ENCODE measurements around the gene ZIC1.

The ZIC1 gene

DNA sequence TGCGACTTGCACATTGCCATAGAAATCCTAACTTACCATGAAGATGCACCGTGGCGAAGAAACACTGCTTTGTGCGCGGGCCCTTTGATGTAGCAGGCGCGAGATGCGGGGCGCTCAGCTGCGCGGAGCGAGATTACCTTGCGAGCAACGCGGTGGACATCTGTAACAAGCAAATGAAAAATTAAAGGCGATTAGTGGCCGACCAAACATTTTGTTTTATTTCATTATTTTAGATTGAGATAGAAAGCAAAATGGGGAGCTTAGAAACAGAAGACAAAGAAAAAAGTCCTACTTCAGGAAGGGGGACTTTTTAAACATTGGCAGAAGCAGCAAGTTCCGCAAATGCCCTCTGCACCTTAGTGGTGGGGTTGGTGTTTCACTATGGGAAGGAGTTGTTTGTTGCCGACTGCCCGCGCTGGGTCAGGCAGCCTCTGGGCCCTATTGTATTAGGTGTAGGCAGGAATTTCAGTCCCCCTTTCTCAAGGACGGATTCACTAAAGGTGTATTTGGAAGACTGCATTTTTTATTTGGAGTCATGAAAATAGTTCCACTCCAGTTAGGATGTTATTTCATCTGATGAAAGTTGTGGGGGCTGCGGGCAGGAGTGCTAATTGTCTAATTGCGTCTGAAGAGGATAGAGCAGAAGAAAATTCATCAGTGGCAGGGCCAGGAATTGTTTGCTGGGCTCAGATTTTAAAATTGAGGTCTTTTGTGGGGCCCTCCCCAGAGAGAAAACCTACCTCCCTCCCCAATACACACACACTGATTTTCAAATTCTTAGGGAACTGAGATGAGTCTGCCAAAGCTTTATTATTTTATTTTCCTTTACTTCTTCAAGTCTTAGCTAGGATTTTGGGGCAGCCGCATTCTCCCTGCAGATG lies 20.2 kb upstream of the ZIC1 start:
- Mint-ChIP-seq H3K4me3 (no peak overlapping the region), H3K9me3 (ENCODE audit: low read depth) (no peaks in the 10 kb centered on the region), H3K27ac (no peak overlapping the region), H3K4me1 (ENCODE audit: low read depth) (peaks cover 4% of the 10 kb centered on the region), H3K36me3 (peaks cover 2% of the 10 kb centered on the region), H3K27me3 (peaks cover 62% of the 10 kb centered on the region)

DNA sequence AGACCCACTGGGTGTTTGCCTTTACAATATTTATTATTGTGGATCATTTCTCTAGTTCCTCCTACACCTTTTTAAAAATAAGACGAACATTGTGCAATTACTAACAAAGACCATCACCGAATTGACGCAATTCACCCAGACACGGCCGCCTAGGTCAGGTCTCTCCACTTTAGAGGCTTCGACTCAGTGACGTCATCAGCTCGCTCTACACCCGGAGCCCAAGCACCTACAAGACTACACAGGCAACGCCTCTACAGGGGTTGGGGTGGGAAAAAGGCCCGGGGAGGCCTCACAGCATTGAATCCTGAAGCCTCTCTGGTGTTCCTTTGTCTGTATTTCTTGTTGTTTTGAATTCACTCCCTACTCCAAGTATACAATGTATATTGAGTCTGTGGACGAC lies 19.4 kb upstream of the ZIC1 start:
- Mint-ChIP-seq H3K27me3 (peaks cover 62% of the 10 kb centered on the region), H3K9me3 (ENCODE audit: low read depth) (no peaks in the 10 kb centered on the region), H3K4me3 (no peak overlapping the region), H3K4me1 (ENCODE audit: low read depth) (peaks cover 6% of the 10 kb centered on the region), H3K27ac (no peak overlapping the region), H3K36me3 (peaks cover 3% of the 10 kb centered on the region)

DNA sequence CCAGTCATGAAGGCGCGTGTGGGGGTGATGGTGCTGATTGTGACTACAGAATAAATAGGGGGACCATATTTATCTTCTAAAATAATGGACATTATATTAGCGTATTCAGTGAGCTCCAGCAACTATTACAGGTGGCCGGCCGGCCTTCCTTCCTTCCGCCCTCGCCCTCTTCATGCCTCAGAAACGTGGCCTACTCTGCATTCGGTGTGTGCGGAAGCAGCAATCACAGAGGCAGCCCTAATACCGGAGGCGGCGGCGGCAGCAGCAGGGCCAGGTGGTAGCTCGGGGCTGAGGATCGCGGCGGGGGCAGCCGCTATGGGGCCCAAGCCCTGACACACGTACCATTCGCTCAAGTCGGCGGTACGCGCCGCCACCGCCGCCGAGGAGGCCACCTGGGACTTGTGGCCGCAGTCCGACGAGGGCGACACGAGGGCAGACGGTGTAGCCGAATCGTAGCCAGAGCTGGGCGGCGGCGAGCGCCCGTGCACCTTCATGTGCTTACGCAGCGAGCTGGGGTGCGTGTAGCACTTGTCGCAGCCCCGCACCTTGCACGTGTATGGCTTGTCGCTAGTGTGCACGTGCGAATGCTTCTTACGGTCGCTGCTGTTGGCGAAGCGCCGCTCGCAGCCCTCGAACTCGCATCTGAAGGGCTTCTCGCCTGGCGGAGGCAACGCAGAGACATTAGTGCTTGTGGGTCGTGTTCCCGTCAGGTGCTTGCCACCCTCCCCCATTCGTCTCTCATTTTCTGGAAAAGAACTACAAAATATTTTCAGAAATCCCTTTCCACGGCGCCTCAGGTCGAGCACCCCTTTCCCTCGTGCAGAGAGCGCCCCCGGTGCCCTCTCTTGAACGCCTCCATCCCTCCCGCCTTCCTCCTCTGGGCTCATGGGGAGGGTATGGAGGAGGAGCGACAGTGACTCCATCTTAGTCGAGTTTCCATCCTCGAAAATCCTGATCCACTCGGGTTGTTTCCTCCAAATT lies 18.3 kb upstream of the ZIC1 start:
- Mint-ChIP-seq H3K4me3 (no peak overlapping the region), H3K36me3 (peaks cover 5% of the 10 kb centered on the region), H3K9me3 (ENCODE audit: low read depth) (no peaks in the 10 kb centered on the region), H3K4me1 (ENCODE audit: low read depth) (peaks cover 6% of the 10 kb centered on the region), H3K27ac (no peak overlapping the region), H3K27me3 (peaks cover 62% of the 10 kb centered on the region)

DNA sequence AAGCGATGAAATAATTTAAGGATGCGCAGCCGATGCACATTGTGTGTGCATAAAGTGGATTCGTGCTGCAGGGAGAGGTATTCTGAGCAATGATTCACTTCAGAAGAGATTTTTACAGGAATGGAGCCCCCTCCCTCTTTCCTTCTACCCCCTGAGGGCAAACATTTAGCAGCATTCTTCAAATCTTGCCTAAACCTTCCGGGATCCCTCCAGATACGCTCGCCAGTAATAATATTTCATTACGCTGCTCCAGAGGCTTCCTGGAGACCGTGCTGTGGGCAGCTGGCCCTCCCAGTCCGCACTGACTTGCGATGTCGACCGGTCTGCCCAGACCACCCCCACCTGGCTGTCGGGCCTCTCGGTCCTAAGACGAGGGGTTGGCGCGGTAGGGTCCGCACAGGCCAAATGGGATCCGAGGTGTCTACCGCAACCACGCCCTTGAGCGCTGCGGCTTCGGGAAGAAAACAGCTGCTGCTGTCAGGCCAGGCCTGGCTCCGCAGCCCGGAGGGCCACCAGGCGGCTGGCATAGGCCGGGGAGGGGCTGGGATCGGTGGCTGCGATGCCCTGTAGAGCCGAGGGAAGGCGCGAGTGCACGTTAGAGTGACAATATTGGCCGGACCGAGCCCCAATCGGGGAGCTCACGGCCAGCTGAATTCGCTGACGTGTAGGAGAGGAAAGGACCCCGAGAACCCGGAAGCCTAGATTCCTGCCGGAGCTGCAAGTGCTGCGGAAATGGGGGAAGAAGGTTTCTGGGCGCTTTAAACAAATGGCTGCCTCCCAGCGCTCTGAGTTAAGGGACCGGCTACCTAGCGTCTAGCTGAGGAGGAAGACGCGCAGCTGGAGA lies 17.2 kb upstream of the ZIC1 start:
- Mint-ChIP-seq H3K9me3 (ENCODE audit: low read depth) (no peaks in the 10 kb centered on the region), H3K4me1 (ENCODE audit: low read depth) (peaks cover 6% of the 10 kb centered on the region), H3K27me3 (peaks cover 57% of the 10 kb centered on the region), H3K4me3 (no peak overlapping the region), H3K36me3 (peaks cover 5% of the 10 kb centered on the region), H3K27ac (no peak overlapping the region)

DNA sequence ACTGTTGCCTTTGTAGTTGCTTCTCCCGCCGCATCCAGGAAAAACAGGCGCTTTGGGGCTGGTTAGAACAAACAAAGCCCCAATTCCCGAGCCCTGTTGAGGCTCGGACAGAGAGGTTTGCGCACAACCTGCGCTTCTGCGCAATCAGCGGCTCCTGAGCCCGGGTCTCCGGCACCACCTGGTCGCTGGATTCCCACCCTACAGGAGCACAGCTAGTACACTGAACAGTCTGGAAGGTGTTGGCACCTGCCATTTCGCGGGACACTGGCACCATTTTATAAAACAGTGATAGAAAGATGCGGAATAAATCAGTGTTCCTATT lies 16.6 kb upstream of the ZIC1 start:
- peaks cover 5% of the 10 kb centered on the region for H3K36me3 Mint-ChIP-seq
- peaks cover 53% of the 10 kb centered on the region for H3K27me3 Mint-ChIP-seq
- no peak overlapping the region for H3K27ac Mint-ChIP-seq
- no peaks in the 10 kb centered on the region for H3K9me3 Mint-ChIP-seq (ENCODE audit: low read depth)
- H3K4me3 Mint-ChIP-seq: no peak overlapping the region
- peaks cover 6% of the 10 kb centered on the region for H3K4me1 Mint-ChIP-seq (ENCODE audit: low read depth)

DNA sequence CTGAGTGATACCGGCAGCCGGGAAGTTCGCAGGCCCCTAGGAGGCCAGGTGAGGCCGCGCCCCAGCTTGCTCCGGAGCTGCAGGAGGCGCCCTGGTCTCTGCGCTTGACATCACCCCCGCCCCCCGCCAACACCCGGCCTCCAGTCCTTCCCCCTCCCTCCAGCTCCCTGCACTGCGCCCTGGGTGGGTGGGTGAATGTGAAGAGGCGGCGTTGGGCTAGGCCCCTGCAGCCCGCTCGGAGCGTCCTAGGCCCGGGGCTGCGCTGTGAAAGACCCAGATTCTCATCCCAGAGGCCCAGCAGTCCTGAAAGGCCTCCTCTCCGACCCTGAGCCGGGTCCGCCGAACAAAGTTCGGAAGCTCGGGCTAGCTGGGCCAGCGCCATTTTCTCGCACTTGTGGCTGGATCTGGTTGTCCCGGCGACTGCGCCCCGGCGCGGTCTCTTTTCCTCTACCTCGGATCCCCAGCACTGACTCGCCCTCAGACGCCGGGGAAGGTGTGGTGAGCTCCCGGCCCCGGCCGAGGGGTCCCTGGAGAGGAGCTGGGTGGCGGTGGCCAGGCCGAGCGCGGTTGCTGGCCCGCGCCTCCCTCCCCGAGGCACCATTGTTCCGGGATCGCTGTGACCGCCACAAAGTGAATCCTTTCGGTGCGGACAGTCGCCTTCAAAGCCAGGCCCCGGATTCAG lies 15.8 kb upstream of the ZIC1 start:
- Mint-ChIP-seq H3K4me1 (ENCODE audit: low read depth) (peaks cover 6% of the 10 kb centered on the region), H3K36me3 (peaks cover 5% of the 10 kb centered on the region), H3K27ac (no peak overlapping the region), H3K4me3 (no peak overlapping the region), H3K27me3 (peaks cover 47% of the 10 kb centered on the region), H3K9me3 (ENCODE audit: low read depth) (no peaks in the 10 kb centered on the region)

DNA sequence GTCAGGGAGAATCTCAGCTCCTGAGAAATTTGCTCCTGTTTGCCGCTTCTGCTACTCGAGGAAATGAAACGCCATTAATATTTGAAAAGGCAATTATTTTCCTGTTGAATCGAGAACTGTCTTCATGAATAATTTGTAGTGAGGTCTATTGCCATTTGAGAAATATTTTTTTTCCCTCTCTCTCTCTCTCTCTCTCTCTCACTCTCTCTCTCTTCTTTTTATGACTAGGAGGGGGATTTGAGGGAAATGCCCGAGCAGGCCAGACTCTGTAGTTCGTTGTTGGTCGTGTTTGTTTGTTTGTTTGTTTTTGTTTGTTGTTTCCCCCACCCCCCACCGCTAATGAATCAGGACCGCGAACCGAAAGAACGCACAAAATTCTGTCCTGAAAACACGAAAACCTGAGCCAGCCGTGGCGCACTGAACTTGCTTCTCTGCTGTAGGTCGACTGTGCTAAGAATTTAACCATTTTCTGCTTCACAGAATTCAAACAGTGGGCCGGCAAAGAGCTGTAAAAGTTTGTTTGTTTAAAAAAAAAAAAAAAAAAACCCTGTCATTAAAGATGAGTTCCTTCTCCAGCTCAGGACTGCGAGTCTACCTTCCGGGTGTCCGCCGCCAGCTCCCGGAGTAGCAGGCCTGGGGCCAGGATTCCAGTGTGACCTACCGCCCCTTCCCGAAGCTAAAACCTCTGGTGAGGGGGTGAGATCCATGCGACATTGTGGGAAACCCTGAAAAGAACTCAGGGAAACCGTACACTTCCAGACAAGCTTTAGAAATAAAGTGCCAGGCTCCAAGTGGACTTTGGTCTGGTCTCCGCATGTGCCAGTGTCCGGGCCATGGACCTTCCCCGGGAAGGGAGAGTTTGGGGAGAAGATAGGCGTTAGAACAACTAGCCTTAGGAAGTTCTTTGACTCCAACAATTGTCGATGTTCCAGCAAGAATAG lies 15.0 kb upstream of the ZIC1 start:
- Mint-ChIP-seq H3K4me3 (no peak overlapping the region), H3K27ac (no peak overlapping the region), H3K4me1 (ENCODE audit: low read depth) (peaks cover 6% of the 10 kb centered on the region), H3K36me3 (peaks cover 5% of the 10 kb centered on the region), H3K9me3 (ENCODE audit: low read depth) (no peaks in the 10 kb centered on the region), H3K27me3 (peaks cover 45% of the 10 kb centered on the region)

DNA sequence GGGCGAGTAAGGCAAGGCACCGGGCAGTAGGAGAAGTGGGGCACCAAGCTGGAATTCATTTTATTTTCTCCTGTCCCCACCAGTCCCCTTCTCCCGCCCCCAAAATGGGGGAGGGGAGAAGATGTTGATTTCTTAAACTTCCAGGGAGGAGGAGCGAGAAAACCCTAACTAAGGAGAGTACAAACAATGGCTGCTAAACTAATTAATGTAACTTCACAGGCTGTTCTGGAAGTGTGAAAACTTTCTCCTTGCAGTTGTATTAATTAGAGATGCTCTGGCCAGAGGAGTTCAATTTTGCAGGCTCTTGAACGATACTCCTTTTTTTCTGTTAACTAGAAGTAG lies 14.3 kb upstream of the ZIC1 start:
- Mint-ChIP-seq H3K9me3 (ENCODE audit: low read depth) (no peaks in the 10 kb centered on the region), H3K4me3 (no peak overlapping the region)

DNA sequence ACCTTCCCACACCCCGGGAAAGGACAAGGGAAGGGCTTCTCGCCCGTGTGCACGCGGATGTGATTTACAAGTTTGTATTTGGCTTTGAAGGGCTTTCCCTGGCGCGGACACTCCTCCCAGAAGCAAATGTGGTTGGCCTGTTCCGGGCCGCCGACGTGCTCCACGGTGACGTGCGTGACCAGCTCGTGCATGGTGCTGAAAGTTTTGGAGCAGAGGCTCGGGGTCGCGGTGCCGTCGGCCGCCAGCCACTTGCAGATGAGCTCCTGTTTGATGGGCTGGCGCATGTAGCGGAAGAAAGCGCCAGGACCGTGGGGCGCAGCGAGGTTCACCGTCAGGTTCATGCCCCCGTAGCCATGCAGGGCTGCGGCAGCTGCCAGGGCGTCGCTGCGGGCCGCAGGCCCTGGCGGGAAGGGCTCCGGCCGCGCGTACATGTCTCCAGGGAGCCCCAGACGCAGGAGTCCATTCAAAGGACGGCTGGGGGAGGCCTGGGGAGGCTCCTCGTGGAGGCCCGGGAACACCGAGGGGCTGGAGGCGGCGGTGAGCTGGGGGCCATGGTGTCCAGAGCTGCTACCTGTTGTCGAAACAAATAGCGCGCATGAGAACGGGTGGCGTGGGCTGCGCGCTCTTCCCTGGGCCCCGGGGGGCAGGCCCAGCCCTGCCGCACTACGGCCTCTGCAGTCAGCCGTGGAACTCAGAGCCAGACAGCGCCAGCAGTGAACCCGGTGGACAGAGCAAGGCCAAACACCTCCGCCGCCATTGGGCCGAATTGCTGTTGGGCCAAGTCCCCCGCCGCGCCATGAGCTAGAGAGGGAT lies 13.1 kb upstream of the ZIC1 start:
- Mint-ChIP-seq H3K36me3 (peaks cover 5% of the 10 kb centered on the region), H3K27me3 (peaks cover 49% of the 10 kb centered on the region), H3K27ac (peak overlapping the region; percentile 28), H3K4me1 (ENCODE audit: low read depth) (peaks cover 6% of the 10 kb centered on the region), H3K4me3 (no peak overlapping the region), H3K9me3 (ENCODE audit: low read depth) (no peaks in the 10 kb centered on the region)

More for the DNA sequence above, 14.3 kb upstream of the ZIC1 start:
- peaks cover 6% of the 10 kb centered on the region for H3K4me1 Mint-ChIP-seq (ENCODE audit: low read depth)
- no peak overlapping the region for H3K27ac Mint-ChIP-seq
- peaks cover 5% of the 10 kb centered on the region for H3K36me3 Mint-ChIP-seq
- peaks cover 45% of the 10 kb centered on the region for H3K27me3 Mint-ChIP-seq

DNA sequence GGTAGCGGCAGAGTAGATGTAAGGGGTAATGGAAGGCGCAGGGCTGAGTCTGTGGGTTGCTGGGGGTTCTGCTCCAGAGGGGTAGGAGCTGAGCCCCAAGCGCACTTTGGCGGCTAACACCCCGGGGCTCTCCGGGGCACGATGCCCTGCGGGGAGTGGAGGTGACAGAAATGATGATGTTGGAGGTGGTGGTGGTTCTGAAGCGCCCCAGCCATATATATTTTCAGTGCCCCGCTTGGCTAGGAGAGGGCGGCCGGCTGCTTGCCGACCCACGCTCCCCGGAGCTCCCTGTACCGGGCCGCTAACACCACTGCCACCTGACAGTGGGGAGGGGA lies 12.5 kb upstream of the ZIC1 start:
- Mint-ChIP-seq H3K27me3 (peaks cover 49% of the 10 kb centered on the region), H3K27ac (no peak overlapping the region), H3K9me3 (ENCODE audit: low read depth) (no peaks in the 10 kb centered on the region), H3K4me3 (no peak overlapping the region), H3K36me3 (peaks cover 5% of the 10 kb centered on the region), H3K4me1 (ENCODE audit: low read depth) (peaks cover 6% of the 10 kb centered on the region)

DNA sequence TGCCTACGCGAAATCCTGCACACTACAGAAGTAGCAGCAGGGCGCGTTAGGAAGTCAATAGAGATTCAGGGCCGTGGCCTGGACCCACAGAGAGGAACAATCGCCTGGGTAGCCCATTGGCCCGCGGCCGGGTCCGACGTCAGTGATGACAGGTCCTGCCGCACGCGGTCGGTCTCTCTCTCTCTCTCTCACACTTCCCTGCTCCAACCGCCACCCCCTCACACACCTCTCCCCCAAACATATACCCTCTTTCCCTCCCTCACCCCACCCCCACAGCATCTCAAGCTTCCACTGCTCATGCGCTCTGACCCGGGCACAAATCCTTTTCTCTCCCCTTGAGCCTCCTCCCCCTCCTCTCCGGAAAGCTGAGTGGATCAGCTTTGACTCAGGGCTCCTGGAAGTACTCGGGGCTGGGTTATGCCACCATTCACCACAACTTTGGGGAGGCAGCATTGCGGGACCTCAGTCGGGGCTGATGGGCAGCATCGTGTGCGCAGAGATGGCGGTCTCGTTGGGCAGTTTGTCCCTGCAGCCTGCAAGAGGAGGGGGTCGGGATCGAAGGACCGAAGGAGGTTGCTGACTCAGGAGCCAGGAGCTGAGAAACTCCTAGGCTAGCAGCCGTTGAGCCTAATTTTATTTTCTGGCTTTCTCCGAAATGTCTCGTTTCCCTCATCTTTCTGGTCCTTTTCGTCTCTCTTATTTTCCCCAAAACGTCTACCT lies 11.8 kb upstream of the ZIC1 start:
- Mint-ChIP-seq H3K4me3 (no peak overlapping the region), H3K9me3 (ENCODE audit: low read depth) (no peaks in the 10 kb centered on the region), H3K36me3 (peaks cover 5% of the 10 kb centered on the region), H3K27me3 (peaks cover 50% of the 10 kb centered on the region), H3K27ac (no peak overlapping the region), H3K4me1 (ENCODE audit: low read depth) (peaks cover 6% of the 10 kb centered on the region)
